ENCODE measurements around the gene RABGAP1L. TPM values are rescaled to one million over a fixed set of nuclear protein-coding genes. Genes with fewer than 3 reads are reported as not detected.

RABGAP1L gene
- total RNA-seq, 1 donor from 2014 or later, result 83.9 TPM

DNA sequence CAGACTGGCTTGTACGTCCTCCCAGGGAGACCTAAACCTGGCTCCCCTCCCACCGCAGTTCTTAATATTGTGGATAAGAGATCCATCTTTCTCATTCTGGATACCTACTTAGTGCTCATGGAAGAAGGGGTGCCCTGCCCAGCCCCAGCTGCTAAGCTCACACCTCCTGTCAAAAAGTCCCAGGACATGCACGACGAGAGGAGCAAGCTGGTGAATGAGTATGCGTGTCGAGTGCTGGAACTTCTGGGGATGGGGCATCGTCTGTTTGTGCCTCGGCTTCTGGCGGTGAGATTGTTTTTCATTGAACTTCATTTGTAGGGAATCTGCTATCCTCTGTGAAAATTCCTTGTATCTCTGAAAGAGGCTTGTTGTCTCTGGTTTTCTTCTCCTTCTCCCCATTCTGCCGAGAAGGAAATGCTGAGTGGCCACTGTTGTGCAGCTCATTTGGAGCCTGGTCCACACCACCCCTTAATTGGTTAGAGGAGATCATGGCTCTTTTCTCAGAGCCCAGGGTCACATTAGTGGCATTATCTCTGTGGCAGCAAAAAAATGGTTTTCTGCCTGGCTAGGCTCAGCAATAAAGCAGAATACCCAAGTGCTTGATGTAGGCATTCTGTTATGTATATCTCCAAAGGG, 641.0 kb downstream of the RABGAP1L start:
- peaks cover 16% of the 10 kb centered on the region for H3K4me1 ChIP-seq
- ATAC-seq (peak; percentile 56 to 65), DNase-seq (no peak)
- intact Hi-C loops (cut with DNase I), result no loop called here
- no peaks in the 10 kb centered on the region for H3K36me3 ChIP-seq
- H3K27ac ChIP-seq, result peak overlapping the region; percentile 67
- no peaks in the 10 kb centered on the region for H3K9me3 ChIP-seq
- TF ChIP-seq, protein P1, sequence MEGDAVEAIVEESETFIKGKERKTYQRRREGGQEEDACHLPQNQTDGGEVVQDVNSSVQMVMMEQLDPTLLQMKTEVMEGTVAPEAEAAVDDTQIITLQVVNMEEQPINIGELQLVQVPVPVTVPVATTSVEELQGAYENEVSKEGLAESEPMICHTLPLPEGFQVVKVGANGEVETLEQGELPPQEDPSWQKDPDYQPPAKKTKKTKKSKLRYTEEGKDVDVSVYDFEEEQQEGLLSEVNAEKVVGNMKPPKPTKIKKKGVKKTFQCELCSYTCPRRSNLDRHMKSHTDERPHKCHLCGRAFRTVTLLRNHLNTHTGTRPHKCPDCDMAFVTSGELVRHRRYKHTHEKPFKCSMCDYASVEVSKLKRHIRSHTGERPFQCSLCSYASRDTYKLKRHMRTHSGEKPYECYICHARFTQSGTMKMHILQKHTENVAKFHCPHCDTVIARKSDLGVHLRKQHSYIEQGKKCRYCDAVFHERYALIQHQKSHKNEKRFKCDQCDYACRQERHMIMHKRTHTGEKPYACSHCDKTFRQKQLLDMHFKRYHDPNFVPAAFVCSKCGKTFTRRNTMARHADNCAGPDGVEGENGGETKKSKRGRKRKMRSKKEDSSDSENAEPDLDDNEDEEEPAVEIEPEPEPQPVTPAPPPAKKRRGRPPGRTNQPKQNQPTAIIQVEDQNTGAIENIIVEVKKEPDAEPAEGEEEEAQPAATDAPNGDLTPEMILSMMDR (IDR thresholded peaks at IDR 0.05), result no peak
- H3K4me3 ChIP-seq, result peak overlapping the region; percentile 66
- H3K27me3 ChIP-seq (ENCODE audit: low read depth), result no peaks in the 10 kb centered on the region

DNA sequence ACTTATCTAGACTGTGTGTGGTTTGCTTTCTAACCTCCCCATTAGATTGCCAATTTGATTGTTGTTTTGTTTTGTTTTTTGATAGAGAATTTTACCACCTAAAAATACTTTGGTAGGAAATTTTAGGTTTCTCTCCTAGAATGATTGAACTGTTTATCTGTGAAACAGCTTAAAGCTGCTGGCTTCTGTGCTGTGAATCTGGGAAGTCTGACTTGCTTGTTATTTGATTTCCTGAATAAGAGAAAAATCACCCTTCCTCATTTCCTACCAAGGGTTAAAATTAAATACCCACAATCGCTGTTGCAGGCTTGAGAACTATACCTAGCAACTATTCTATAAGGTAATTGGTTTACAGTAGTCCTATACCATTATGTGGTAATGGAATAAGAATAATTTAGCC, 641.6 kb downstream of the RABGAP1L start:
- Histone ChIP-seq H3K27me3 (ENCODE audit: low read depth) (no peaks in the 10 kb centered on the region), H3K27ac (no peak overlapping the region), H3K4me3 (peak overlapping the region; percentile 66), H3K9me3 (no peaks in the 10 kb centered on the region), H3K4me1 (peaks cover 16% of the 10 kb centered on the region), H3K36me3 (no peaks in the 10 kb centered on the region)
- TF ChIP-seq, protein P1 (IDR thresholded peaks at IDR 0.05), result no peak
- intact Hi-C loops (cut with DNase I), result no loop called here
- no peak for DNase-seq
- ATAC-seq, result no peak

DNA sequence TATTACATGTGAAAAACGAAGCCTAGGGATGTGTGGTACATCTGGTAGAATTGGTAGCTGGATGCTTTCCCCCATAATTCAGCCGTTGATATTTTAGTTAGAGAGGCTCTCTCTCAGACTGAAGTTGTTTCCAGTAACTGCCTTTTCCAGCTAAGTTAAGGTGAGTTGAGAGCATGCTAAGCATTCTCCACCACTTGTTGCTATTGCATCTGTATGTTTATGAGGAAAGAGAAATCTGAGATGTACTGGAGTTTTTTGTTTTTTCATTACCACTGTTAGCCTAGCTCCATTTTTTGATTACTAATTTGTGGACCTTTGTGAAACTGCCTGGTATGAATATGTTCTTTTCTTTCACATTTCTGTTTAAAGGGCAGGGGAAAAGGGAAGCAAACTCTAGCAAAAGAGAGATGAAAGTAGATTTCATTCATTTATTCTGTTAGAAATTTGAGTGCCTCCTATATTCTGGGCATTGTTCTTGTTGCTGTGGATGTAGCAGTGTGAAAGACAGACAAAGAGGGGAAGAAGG, 650.5 kb downstream of the RABGAP1L start:
- DNase-seq (no peak), ATAC-seq (no peak)
- Histone ChIP-seq H3K27me3 (ENCODE audit: low read depth) (no peaks in the 10 kb centered on the region), H3K9me3 (no peaks in the 10 kb centered on the region), H3K27ac (no peak overlapping the region), H3K36me3 (no peaks in the 10 kb centered on the region), H3K4me3 (no peak overlapping the region), H3K4me1 (no peaks in the 10 kb centered on the region)
- intact Hi-C loops (cut with DNase I), result no loop called here
- TF ChIP-seq, protein P1 (IDR thresholded peaks at IDR 0.05), result no peak

DNA sequence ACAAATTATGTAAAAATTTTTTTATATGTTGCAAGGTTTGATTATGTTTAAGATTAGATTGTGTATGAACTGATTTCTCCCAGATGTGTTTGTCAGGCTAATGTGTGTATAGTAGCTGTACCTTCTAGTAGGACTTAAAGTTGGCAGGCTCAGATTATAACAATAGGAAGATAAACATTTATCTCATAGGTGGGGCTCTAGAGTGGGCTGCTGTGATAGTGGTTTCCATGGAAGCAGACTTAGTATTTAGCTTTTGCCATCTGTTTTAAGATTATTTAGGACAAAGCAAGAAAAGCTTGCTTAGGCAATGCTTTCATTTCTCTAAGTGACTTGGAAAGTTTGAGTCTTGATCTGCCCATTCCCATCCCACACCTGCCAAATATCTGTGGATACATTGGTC, 652.7 kb downstream of the RABGAP1L start:
- no peaks in the 10 kb centered on the region for H3K27me3 ChIP-seq (ENCODE audit: low read depth)
- no peak for DNase-seq
- H3K4me3 ChIP-seq, result no peak overlapping the region
- H3K9me3 ChIP-seq, result no peaks in the 10 kb centered on the region
- ATAC-seq, result no peak
- TF ChIP-seq, protein P1 (IDR thresholded peaks at IDR 0.05), result no peak
- H3K27ac ChIP-seq, result no peak overlapping the region
- H3K36me3 ChIP-seq, result no peaks in the 10 kb centered on the region
- intact Hi-C loops (cut with DNase I), result no loop called here
- H3K4me1 ChIP-seq, result no peaks in the 10 kb centered on the region

DNA sequence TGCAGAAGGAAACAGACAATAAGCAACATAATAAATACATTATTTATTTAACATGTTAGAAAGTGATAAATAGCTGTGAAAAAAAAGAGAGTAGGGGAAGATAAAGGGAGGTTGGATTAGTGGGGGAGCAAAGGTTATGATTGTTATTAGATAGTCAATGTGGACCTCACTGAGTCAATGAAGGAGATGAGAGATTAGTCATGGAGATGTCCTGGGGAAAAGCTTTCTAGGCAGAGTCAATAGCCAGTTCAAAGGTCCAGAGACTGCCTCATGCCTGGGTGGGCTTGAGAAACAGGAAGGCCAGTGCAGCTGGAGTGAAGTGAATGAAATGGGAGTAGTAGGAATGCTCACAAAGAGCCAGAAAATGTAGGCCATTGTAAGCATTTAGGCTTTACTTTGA, 653.3 kb downstream of the RABGAP1L start:
- intact Hi-C loops (cut with DNase I), result no loop called here

More for the DNA sequence above, 653.3 kb downstream of the RABGAP1L start:
- H3K4me1 ChIP-seq, result no peaks in the 10 kb centered on the region
- no peak overlapping the region for H3K4me3 ChIP-seq
- H3K9me3 ChIP-seq, result no peaks in the 10 kb centered on the region
- no peaks in the 10 kb centered on the region for H3K27me3 ChIP-seq (ENCODE audit: low read depth)
- H3K27ac ChIP-seq, result no peak overlapping the region
- no peaks in the 10 kb centered on the region for H3K36me3 ChIP-seq
- DNase-seq, result no peak
- no peak for ATAC-seq
- TF ChIP-seq, protein P1 (IDR thresholded peaks at IDR 0.05), result no peak
